WTC11 (cell line): ENCODE data around the gene EYS. TPM values are rescaled to one million over a fixed set of nuclear protein-coding genes. Genes with fewer than 3 reads are reported as not detected.

Experiments used
- ATAC-seq: fragments of 200-7000 bp; cut with Tn5 transposase; 2 replicates; pipeline ENCODE4 v1.10.0; 2021; ENCODE audit warnings: mild to moderate bottlenecking, moderate library complexity
- CTCF ChIA-PET: fragments of 300-600 bp; sonication (Branson Sonifier 250); formaldehyde crosslinking; loops from one replicate; lab custom pipeline; 2021; ENCODE audit warnings: antibody characterized with exemption; lab: Charles Lee
- POLR2A ChIA-PET: fragments of 350-600 bp; sonication (Branson Sonifier 250); formaldehyde crosslinking; loops from one replicate; lab custom pipeline; 2021; ENCODE audit warnings: antibody characterized with exemption; lab: Charles Lee
- DNase-seq: peaks from one replicate; pipeline ENCODE4 v3.0.0; 2021; ENCODE audit warnings: low spot score
- H3K27ac Mint-ChIP-seq: 2 replicates; pipeline ENCODE4 v1.8.0; 2021; ENCODE audit warnings: mixed read lengths
- H3K27me3 Mint-ChIP-seq: 2 replicates; pipeline ENCODE4 v1.8.0; 2021; ENCODE audit warnings: low read depth, mild to moderate bottlenecking, moderate library complexity, mixed read lengths
- H3K36me3 Mint-ChIP-seq: 2 replicates; pipeline ENCODE4 v1.8.0; 2021; ENCODE audit warnings: mixed read lengths
- H3K4me1 Mint-ChIP-seq: 2 replicates; pipeline ENCODE4 v1.8.0; 2022; ENCODE audit warnings: mixed read lengths
- H3K4me3 Mint-ChIP-seq: 2 replicates; pipeline ENCODE4 v1.8.0; 2021; ENCODE audit warnings: mild to moderate bottlenecking, moderate library complexity, mixed read lengths
- H3K9me3 Mint-ChIP-seq: 2 replicates; pipeline ENCODE4 v1.8.0; 2021; ENCODE audit warnings: mixed read lengths
- CBFB ChIP-seq: sonication (generic); formaldehyde crosslinking; IDR thresholded peaks from 2 replicates; pipeline ENCODE4 v1.8.1; 2022; ENCODE audit warnings: mild to moderate bottlenecking, low read depth, missing genetic modification reagents
- GRHL2 ChIP-seq: fragments of 250-450 bp; sonication (Bioruptor Pico); IDR thresholded peaks from 2 replicates; pipeline ENCODE4 v1.8.0; 2022; ENCODE audit warnings: mild to moderate bottlenecking, moderate library complexity; ENCODE audit not compliant: insufficient replicate concordance, severe bottlenecking
- JUN ChIP-seq: sonication (generic); formaldehyde crosslinking; IDR thresholded peaks from 2 replicates; pipeline ENCODE4 v1.8.0; 2023; ENCODE audit warnings: mild to moderate bottlenecking, missing genetic modification reagents
- MXD4 ChIP-seq: fragments of 250-450 bp; sonication (Bioruptor Pico); IDR thresholded peaks from 2 replicates; pipeline ENCODE4 v1.8.0; 2021; ENCODE audit warnings: mild to moderate bottlenecking, moderate library complexity, borderline replicate concordance
- MYBL2 ChIP-seq: sonication (generic); formaldehyde crosslinking; IDR thresholded peaks from 2 replicates; pipeline ENCODE4 v1.8.1; 2023; ENCODE audit warnings: mild to moderate bottlenecking, moderate library complexity, missing genetic modification reagents
- PRRX2 ChIP-seq: fragments of 250-450 bp; sonication (Bioruptor Pico); IDR thresholded peaks from 2 replicates; pipeline ENCODE4 v1.8.0; 2021; ENCODE audit warnings: mild to moderate bottlenecking
- TCF7 ChIP-seq: sonication (generic); formaldehyde crosslinking; IDR thresholded peaks from 2 replicates; pipeline ENCODE4 v1.8.0; 2022; ENCODE audit warnings: mild to moderate bottlenecking, low read depth, missing genetic modification reagents, moderate library complexity
- TEAD4 ChIP-seq: sonication (generic); formaldehyde crosslinking; IDR thresholded peaks from 2 replicates; pipeline ENCODE4 v1.8.0; 2022; ENCODE audit warnings: mild to moderate bottlenecking, missing genetic modification reagents
- ZNF121 ChIP-seq: sonication (generic); formaldehyde crosslinking; IDR thresholded peaks from 2 replicates; pipeline ENCODE4 v1.8.0; 2023; ENCODE audit warnings: missing genetic modification reagents
- ZNF138 ChIP-seq: sonication (generic); formaldehyde crosslinking; conservative IDR thresholded peaks from 2 replicates; pipeline ENCODE4 v1.8.1; 2022; ENCODE audit warnings: mild to moderate bottlenecking, moderate library complexity, missing genetic modification reagents
- ZNF396 ChIP-seq: fragments of 250-450 bp; sonication (Bioruptor Pico); IDR thresholded peaks from 2 replicates; pipeline ENCODE4 v1.8.0; 2021; ENCODE audit warnings: mild to moderate bottlenecking, moderate library complexity, borderline replicate concordance
- ZNF671 ChIP-seq: fragments of 250-450 bp; sonication (Bioruptor Pico); IDR thresholded peaks from 2 replicates; pipeline ENCODE4 v1.8.0; 2021; ENCODE audit warnings: mild to moderate bottlenecking
- total RNA-seq: library from RNA; stranded (reverse); gene quantifications from 3 replicates; pipeline ENCODE4 v1.2.3, GENCODE V29; 2021
- TF ChIP-seq, protein P1 (sequence below): sonication (generic); formaldehyde crosslinking; IDR thresholded peaks from 2 replicates; pipeline ENCODE4 v1.8.0; 2023; ENCODE audit warnings: mild to moderate bottlenecking, missing genetic modification reagents
- TF ChIP-seq, protein P2 (sequence below): sonication (generic); formaldehyde crosslinking; IDR thresholded peaks from 2 replicates; pipeline ENCODE4 v1.8.1; 2023; ENCODE audit warnings: mild to moderate bottlenecking, missing genetic modification reagents
- TF ChIP-seq, protein P3 (sequence below): sonication (generic); formaldehyde crosslinking; IDR thresholded peaks from 2 replicates; pipeline ENCODE4 v1.8.1; 2022; ENCODE audit warnings: missing genetic modification reagents, borderline replicate concordance
- TF ChIP-seq, protein P4 (sequence below): sonication (generic); formaldehyde crosslinking; IDR thresholded peaks from 2 replicates; pipeline ENCODE4 v1.8.1; 2022; ENCODE audit warnings: low read depth, missing genetic modification reagents, borderline replicate concordance
- TF ChIP-seq, protein P5 (sequence below): sonication (generic); formaldehyde crosslinking; IDR thresholded peaks from 2 replicates; pipeline ENCODE4 v1.8.0; 2022; ENCODE audit warnings: mild to moderate bottlenecking, missing genetic modification reagents

Gene EYS
- total RNA-seq, 1 experiment from 2014 or later = not detected

DNA sequence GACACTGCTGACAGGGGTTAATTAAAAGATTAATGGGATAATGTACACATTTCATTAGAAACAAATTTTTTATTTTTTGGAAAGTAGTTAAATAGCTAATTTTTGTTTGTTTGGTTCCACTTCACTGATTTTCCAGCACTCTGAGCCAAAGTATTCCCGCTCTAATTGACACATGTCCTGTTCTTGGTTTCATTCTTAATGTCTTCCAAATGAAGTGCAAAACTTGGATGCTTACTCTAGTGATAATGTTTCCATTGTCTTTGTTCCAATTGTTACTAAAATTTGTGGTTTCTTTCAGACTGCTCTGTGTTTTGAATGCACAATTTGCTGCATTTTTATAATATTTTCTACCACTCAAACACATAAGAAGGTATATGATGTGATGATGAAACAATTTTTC lies 1277.1 kb downstream of the EYS start:
- POLR2A ChIA-PET = no interaction called here
- ATAC-seq = no peak
- no peak for DNase-seq
- no peaks in the 10 kb centered on the region for H3K27me3 Mint-ChIP-seq
- TF ChIP-seq, protein P1, sequence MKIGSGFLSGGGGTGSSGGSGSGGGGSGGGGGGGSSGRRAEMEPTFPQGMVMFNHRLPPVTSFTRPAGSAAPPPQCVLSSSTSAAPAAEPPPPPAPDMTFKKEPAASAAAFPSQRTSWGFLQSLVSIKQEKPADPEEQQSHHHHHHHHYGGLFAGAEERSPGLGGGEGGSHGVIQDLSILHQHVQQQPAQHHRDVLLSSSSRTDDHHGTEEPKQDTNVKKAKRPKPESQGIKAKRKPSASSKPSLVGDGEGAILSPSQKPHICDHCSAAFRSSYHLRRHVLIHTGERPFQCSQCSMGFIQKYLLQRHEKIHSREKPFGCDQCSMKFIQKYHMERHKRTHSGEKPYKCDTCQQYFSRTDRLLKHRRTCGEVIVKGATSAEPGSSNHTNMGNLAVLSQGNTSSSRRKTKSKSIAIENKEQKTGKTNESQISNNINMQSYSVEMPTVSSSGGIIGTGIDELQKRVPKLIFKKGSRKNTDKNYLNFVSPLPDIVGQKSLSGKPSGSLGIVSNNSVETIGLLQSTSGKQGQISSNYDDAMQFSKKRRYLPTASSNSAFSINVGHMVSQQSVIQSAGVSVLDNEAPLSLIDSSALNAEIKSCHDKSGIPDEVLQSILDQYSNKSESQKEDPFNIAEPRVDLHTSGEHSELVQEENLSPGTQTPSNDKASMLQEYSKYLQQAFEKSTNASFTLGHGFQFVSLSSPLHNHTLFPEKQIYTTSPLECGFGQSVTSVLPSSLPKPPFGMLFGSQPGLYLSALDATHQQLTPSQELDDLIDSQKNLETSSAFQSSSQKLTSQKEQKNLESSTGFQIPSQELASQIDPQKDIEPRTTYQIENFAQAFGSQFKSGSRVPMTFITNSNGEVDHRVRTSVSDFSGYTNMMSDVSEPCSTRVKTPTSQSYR = no peak
- no peak for TF ChIP-seq ZNF671 (CRISPR knock-in tag)
- no peak for TF ChIP-seq GRHL2 (CRISPR knock-in tag)
- TF ChIP-seq ZNF396 (CRISPR knock-in tag) = no peak
- TF ChIP-seq, protein P2, sequence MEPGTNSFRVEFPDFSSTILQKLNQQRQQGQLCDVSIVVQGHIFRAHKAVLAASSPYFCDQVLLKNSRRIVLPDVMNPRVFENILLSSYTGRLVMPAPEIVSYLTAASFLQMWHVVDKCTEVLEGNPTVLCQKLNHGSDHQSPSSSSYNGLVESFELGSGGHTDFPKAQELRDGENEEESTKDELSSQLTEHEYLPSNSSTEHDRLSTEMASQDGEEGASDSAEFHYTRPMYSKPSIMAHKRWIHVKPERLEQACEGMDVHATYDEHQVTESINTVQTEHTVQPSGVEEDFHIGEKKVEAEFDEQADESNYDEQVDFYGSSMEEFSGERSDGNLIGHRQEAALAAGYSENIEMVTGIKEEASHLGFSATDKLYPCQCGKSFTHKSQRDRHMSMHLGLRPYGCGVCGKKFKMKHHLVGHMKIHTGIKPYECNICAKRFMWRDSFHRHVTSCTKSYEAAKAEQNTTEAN (CRISPR knock-in tag) = no peak
- TF ChIP-seq, protein P3, sequence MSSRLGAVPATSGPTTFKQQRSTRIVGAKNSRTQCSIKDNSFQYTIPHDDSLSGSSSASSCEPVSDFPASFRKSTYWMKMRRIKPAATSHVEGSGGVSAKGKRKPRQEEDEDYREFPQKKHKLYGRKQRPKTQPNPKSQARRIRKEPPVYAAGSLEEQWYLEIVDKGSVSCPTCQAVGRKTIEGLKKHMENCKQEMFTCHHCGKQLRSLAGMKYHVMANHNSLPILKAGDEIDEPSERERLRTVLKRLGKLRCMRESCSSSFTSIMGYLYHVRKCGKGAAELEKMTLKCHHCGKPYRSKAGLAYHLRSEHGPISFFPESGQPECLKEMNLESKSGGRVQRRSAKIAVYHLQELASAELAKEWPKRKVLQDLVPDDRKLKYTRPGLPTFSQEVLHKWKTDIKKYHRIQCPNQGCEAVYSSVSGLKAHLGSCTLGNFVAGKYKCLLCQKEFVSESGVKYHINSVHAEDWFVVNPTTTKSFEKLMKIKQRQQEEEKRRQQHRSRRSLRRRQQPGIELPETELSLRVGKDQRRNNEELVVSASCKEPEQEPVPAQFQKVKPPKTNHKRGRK (CRISPR knock-in tag) = no peak
- TF ChIP-seq, protein P4, sequence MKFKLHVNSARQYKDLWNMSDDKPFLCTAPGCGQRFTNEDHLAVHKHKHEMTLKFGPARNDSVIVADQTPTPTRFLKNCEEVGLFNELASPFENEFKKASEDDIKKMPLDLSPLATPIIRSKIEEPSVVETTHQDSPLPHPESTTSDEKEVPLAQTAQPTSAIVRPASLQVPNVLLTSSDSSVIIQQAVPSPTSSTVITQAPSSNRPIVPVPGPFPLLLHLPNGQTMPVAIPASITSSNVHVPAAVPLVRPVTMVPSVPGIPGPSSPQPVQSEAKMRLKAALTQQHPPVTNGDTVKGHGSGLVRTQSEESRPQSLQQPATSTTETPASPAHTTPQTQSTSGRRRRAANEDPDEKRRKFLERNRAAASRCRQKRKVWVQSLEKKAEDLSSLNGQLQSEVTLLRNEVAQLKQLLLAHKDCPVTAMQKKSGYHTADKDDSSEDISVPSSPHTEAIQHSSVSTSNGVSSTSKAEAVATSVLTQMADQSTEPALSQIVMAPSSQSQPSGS (CRISPR knock-in tag) = no peak
- no peak for TF ChIP-seq MYBL2 (CRISPR knock-in tag)
- TF ChIP-seq PRRX2 (CRISPR knock-in tag) = no peak
- CTCF ChIA-PET = no interaction called here
- H3K36me3 Mint-ChIP-seq = peaks cover 9% of the 10 kb centered on the region
- no peak overlapping the region for H3K4me3 Mint-ChIP-seq
- no peak overlapping the region for H3K27ac Mint-ChIP-seq
- H3K4me1 Mint-ChIP-seq = peaks cover 6% of the 10 kb centered on the region
- peaks cover 37% of the 10 kb centered on the region for H3K9me3 Mint-ChIP-seq

DNA sequence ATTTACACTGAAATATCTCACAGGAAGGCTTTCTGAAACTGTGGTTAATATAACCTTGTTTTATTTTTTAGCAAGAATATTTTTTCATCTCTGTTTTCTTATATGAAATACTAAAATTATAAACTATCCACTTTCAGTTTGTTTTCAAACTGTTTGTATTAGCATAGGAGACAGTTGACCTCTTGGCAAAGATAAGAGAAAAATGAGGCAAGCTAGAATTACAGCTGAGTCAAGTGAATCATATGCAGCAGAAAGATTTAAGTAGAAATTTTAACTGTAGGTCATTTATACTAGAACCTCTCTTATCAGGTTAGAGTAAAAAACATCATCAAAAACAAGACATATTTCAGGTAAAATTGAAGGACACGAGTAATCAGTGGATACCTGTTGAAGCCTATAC lies 1278.8 kb downstream of the EYS start:
- ATAC-seq (no peak), DNase-seq (no peak)
- Mint-ChIP-seq H3K36me3 (peaks cover 10% of the 10 kb centered on the region), H3K9me3 (peaks cover 36% of the 10 kb centered on the region), H3K27me3 (no peaks in the 10 kb centered on the region; the same call in 1 of the 2 replicates), H3K4me1 (peaks cover 6% of the 10 kb centered on the region), H3K4me3 (no peak overlapping the region), H3K27ac (no peak overlapping the region)
- CTCF ChIA-PET = no interaction called here
- no peak for TF ChIP-seq JUN (CRISPR knock-in tag)
- TF ChIP-seq TEAD4 (CRISPR knock-in tag) = no peak
- TF ChIP-seq CBFB (CRISPR knock-in tag) = no peak
- TF ChIP-seq ZNF121 (CRISPR knock-in tag) = no peak
- TF ChIP-seq, protein P5, sequence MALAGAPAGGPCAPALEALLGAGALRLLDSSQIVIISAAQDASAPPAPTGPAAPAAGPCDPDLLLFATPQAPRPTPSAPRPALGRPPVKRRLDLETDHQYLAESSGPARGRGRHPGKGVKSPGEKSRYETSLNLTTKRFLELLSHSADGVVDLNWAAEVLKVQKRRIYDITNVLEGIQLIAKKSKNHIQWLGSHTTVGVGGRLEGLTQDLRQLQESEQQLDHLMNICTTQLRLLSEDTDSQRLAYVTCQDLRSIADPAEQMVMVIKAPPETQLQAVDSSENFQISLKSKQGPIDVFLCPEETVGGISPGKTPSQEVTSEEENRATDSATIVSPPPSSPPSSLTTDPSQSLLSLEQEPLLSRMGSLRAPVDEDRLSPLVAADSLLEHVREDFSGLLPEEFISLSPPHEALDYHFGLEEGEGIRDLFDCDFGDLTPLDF (CRISPR knock-in tag) = no peak
- no peak for TF ChIP-seq MXD4 (CRISPR knock-in tag)
- no peak for TF ChIP-seq ZNF138 (CRISPR knock-in tag)
- TF ChIP-seq TCF7 (CRISPR knock-in tag) = no peak
- POLR2A ChIA-PET = no interaction called here
